Panc1 (cell line): ENCODE measurements around the gene PLCG2.

Experiments used
- POLR2AphosphoS5 ChIP-seq: IDR thresholded peaks from 2 replicates; pipeline ENCODE4 v1.6.1; 2012; ENCODE audit warnings: mild to moderate bottlenecking, low read depth, low read length, moderate library complexity
- TCF7L2 ChIP-seq: IDR thresholded peaks from 2 replicates; pipeline ENCODE4 v1.6.1; 2011; ENCODE audit warnings: mild to moderate bottlenecking, low read depth, low read length, inconsistent platforms
- TF ChIP-seq, protein P1 (sequence below): fragments of 450-650 bp; IDR thresholded peaks from 2 replicates; pipeline ENCODE4 v1.5.1; 2017; ENCODE audit warnings: mild to moderate bottlenecking
- TF ChIP-seq, protein P2 (sequence below), 2 experiments: IDR thresholded peaks; 2 replicates each; pipeline ENCODE4 v1.6.1; 2011 to 2012; ENCODE audit warnings: low read depth in 2 of 2, control low read depth in 1 of 2, low read length in 1 of 2, mild to moderate bottlenecking in 1 of 2, moderate library complexity in 1 of 2; ENCODE audit not compliant: insufficient read depth in 1 of 2

DNA sequence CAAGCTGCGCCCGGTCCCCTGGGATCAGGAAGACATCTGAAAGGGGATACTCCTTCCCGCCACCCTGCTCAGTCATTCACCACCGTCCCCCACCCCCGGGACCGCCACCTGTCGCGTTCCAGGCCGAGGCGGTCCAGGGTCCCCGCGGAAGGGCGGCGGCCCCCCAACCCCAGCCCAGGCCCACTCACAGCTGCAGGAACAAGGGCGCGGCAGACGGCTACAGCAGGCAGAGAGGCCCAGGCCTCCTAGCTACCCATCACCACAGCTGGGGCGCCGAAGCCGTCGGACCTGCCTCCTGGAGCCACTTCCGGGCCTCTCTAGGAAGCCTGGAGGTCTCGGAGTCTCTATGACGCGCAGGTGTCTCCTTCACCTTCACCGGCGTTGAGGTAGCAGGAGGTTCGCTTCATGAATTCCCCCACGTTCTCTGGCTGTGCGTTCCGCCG, 232.1 kb downstream of the PLCG2 start, which contains the start of gene SDR42E1:
- TF ChIP-seq POLR2AphosphoS5 (no peak), TCF7L2 (no peak)
- TF ChIP-seq, protein P1, sequence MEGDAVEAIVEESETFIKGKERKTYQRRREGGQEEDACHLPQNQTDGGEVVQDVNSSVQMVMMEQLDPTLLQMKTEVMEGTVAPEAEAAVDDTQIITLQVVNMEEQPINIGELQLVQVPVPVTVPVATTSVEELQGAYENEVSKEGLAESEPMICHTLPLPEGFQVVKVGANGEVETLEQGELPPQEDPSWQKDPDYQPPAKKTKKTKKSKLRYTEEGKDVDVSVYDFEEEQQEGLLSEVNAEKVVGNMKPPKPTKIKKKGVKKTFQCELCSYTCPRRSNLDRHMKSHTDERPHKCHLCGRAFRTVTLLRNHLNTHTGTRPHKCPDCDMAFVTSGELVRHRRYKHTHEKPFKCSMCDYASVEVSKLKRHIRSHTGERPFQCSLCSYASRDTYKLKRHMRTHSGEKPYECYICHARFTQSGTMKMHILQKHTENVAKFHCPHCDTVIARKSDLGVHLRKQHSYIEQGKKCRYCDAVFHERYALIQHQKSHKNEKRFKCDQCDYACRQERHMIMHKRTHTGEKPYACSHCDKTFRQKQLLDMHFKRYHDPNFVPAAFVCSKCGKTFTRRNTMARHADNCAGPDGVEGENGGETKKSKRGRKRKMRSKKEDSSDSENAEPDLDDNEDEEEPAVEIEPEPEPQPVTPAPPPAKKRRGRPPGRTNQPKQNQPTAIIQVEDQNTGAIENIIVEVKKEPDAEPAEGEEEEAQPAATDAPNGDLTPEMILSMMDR = no peak
- TF ChIP-seq, protein P2, sequence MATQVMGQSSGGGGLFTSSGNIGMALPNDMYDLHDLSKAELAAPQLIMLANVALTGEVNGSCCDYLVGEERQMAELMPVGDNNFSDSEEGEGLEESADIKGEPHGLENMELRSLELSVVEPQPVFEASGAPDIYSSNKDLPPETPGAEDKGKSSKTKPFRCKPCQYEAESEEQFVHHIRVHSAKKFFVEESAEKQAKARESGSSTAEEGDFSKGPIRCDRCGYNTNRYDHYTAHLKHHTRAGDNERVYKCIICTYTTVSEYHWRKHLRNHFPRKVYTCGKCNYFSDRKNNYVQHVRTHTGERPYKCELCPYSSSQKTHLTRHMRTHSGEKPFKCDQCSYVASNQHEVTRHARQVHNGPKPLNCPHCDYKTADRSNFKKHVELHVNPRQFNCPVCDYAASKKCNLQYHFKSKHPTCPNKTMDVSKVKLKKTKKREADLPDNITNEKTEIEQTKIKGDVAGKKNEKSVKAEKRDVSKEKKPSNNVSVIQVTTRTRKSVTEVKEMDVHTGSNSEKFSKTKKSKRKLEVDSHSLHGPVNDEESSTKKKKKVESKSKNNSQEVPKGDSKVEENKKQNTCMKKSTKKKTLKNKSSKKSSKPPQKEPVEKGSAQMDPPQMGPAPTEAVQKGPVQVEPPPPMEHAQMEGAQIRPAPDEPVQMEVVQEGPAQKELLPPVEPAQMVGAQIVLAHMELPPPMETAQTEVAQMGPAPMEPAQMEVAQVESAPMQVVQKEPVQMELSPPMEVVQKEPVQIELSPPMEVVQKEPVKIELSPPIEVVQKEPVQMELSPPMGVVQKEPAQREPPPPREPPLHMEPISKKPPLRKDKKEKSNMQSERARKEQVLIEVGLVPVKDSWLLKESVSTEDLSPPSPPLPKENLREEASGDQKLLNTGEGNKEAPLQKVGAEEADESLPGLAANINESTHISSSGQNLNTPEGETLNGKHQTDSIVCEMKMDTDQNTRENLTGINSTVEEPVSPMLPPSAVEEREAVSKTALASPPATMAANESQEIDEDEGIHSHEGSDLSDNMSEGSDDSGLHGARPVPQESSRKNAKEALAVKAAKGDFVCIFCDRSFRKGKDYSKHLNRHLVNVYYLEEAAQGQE (IDR thresholded peaks at IDR 0.05; ENCODE audit: insufficient read depth in 1 of 2, low read depth in 2 of 2, low read length in 1 of 2) = no peak
